ENCODE measurements around the gene RYK. TPM values are rescaled to one million over a fixed set of nuclear protein-coding genes. Genes with fewer than 3 reads are reported as not detected.

The RYK gene
- total and polyA plus RNA-seq, 2 experiments from 2014 or later = 24.9 to 94.8 TPM

DNA sequence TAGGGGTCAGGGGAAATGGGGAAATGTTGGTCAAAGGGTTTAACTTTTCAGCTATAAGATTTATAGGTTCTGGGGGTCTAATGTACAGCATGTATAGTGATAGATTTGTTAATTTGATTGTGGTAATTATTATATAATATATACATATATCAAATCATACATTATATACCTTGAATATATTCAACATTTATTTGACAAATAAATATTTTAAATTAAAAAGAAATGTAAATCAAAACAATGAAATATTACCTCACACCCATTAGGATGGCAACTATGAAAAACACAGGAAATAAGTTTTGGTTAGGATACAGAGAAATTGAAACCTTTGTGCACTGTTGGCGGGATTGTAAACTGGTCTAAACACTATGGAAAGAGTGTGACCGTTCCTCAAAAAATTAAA lies 135.9 kb downstream of the RYK start:
- no peak for ATAC-seq
- Histone ChIP-seq H3K27ac (ENCODE audit: low read depth) (no peak overlapping the region), H2AFZ (no peak overlapping the region), H3K27me3 (ENCODE audit: insufficient read depth) (no peaks in the 10 kb centered on the region), H3K9me2 (ENCODE audit: insufficient read depth) (no peaks in the 10 kb centered on the region; the same call in 1 of the 2 replicates), H3K4me3 (no peak overlapping the region), H3K4me1 (ENCODE audit: insufficient read depth) (no peaks in the 10 kb centered on the region; the same call in 1 of the 2 replicates), H4K20me1 (replicated peaks; ENCODE audit: insufficient read depth) (no peaks in the 10 kb centered on the region), H3K79me2 (replicated peaks; ENCODE audit: insufficient read depth) (no peaks in the 10 kb centered on the region), H3F3A (replicated peaks; ENCODE audit: low read depth) (no peaks in the 10 kb centered on the region), H3K4me2 (no peak overlapping the region), H3K36me3 (ENCODE audit: insufficient read depth) (no peaks in the 10 kb centered on the region)
- no peaks in the 10 kb centered on the region for H3K27me3 Mint-ChIP-seq (ENCODE audit: insufficient read depth, low read depth, poor library complexity)
- no peak overlapping the region for H3K4me3 Mint-ChIP-seq
- no peak overlapping the region for H3K27ac Mint-ChIP-seq
- peaks cover 5% of the 10 kb centered on the region; the same call in 2 of the 3 replicates for H3K4me1 Mint-ChIP-seq
- peaks cover 9% of the 10 kb centered on the region for H3K9me3 Mint-ChIP-seq
- no peak for TF ChIP-seq POLR2AphosphoS5 (IDR thresholded peaks at IDR 0.05; ENCODE audit: low read depth)
- TF ChIP-seq, protein P1, sequence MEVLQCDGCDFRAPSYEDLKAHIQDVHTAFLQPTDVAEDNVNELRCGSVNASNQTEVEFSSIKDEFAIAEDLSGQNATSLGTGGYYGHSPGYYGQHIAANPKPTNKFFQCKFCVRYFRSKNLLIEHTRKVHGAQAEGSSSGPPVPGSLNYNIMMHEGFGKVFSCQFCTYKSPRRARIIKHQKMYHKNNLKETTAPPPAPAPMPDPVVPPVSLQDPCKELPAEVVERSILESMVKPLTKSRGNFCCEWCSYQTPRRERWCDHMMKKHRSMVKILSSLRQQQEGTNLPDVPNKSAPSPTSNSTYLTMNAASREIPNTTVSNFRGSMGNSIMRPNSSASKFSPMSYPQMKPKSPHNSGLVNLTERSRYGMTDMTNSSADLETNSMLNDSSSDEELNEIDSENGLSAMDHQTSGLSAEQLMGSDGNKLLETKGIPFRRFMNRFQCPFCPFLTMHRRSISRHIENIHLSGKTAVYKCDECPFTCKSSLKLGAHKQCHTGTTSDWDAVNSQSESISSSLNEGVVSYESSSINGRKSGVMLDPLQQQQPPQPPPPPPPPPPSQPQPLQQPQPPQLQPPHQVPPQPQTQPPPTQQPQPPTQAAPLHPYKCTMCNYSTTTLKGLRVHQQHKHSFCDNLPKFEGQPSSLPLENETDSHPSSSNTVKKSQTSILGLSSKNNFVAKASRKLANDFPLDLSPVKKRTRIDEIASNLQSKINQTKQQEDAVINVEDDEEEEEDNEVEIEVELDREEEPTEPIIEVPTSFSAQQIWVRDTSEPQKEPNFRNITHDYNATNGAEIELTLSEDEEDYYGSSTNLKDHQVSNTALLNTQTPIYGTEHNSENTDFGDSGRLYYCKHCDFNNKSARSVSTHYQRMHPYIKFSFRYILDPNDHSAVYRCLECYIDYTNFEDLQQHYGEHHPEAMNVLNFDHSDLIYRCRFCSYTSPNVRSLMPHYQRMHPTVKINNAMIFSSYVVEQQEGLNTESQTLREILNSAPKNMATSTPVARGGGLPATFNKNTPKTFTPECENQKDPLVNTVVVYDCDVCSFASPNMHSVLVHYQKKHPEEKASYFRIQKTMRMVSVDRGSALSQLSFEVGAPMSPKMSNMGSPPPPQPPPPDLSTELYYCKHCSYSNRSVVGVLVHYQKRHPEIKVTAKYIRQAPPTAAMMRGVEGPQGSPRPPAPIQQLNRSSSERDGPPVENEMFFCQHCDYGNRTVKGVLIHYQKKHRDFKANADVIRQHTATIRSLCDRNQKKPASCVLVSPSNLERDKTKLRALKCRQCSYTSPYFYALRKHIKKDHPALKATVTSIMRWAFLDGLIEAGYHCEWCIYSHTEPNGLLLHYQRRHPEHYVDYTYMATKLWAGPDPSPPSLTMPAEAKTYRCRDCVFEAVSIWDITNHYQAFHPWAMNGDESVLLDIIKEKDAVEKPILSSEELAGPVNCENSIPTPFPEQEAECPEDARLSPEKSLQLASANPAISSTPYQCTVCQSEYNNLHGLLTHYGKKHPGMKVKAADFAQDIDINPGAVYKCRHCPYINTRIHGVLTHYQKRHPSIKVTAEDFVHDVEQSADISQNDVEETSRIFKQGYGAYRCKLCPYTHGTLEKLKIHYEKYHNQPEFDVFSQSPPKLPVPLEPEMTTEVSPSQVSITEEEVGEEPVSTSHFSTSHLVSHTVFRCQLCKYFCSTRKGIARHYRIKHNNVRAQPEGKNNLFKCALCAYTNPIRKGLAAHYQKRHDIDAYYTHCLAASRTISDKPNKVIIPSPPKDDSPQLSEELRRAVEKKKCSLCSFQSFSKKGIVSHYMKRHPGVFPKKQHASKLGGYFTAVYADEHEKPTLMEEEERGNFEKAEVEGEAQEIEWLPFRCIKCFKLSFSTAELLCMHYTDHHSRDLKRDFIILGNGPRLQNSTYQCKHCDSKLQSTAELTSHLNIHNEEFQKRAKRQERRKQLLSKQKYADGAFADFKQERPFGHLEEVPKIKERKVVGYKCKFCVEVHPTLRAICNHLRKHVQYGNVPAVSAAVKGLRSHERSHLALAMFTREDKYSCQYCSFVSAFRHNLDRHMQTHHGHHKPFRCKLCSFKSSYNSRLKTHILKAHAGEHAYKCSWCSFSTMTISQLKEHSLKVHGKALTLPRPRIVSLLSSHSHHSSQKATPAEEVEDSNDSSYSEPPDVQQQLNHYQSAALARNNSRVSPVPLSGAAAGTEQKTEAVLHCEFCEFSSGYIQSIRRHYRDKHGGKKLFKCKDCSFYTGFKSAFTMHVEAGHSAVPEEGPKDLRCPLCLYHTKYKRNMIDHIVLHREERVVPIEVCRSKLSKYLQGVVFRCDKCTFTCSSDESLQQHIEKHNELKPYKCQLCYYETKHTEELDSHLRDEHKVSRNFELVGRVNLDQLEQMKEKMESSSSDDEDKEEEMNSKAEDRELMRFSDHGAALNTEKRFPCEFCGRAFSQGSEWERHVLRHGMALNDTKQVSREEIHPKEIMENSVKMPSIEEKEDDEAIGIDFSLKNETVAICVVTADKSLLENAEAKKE (CRISPR knock-in tag; IDR thresholded peaks at IDR 0.05) = no peak
- no peak for TF ChIP-seq NANOG (IDR thresholded peaks at IDR 0.05; ENCODE audit: borderline replicate concordance)
- TF ChIP-seq, protein P2, sequence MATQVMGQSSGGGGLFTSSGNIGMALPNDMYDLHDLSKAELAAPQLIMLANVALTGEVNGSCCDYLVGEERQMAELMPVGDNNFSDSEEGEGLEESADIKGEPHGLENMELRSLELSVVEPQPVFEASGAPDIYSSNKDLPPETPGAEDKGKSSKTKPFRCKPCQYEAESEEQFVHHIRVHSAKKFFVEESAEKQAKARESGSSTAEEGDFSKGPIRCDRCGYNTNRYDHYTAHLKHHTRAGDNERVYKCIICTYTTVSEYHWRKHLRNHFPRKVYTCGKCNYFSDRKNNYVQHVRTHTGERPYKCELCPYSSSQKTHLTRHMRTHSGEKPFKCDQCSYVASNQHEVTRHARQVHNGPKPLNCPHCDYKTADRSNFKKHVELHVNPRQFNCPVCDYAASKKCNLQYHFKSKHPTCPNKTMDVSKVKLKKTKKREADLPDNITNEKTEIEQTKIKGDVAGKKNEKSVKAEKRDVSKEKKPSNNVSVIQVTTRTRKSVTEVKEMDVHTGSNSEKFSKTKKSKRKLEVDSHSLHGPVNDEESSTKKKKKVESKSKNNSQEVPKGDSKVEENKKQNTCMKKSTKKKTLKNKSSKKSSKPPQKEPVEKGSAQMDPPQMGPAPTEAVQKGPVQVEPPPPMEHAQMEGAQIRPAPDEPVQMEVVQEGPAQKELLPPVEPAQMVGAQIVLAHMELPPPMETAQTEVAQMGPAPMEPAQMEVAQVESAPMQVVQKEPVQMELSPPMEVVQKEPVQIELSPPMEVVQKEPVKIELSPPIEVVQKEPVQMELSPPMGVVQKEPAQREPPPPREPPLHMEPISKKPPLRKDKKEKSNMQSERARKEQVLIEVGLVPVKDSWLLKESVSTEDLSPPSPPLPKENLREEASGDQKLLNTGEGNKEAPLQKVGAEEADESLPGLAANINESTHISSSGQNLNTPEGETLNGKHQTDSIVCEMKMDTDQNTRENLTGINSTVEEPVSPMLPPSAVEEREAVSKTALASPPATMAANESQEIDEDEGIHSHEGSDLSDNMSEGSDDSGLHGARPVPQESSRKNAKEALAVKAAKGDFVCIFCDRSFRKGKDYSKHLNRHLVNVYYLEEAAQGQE (IDR thresholded peaks at IDR 0.05; ENCODE audit: unreplicated experiment) = no peak
- no peak for TF ChIP-seq STAT1 (IDR thresholded peaks at IDR 0.05; ENCODE audit: unreplicated experiment)
- TF ChIP-seq ZNF114 (CRISPR knock-in tag; IDR thresholded peaks at IDR 0.05) = no peak
- TF ChIP-seq ZNF331 (CRISPR knock-in tag; IDR thresholded peaks at IDR 0.05; ENCODE audit: low read depth) = no peak
- TF ChIP-seq EZH2 (IDR thresholded peaks at IDR 0.05; ENCODE audit: low read depth, unreplicated experiment) = no peak
- TF ChIP-seq EZH2phosphoT487 (IDR thresholded peaks at IDR 0.05; ENCODE audit: unreplicated experiment) = no peak
- TF ChIP-seq, protein P3, sequence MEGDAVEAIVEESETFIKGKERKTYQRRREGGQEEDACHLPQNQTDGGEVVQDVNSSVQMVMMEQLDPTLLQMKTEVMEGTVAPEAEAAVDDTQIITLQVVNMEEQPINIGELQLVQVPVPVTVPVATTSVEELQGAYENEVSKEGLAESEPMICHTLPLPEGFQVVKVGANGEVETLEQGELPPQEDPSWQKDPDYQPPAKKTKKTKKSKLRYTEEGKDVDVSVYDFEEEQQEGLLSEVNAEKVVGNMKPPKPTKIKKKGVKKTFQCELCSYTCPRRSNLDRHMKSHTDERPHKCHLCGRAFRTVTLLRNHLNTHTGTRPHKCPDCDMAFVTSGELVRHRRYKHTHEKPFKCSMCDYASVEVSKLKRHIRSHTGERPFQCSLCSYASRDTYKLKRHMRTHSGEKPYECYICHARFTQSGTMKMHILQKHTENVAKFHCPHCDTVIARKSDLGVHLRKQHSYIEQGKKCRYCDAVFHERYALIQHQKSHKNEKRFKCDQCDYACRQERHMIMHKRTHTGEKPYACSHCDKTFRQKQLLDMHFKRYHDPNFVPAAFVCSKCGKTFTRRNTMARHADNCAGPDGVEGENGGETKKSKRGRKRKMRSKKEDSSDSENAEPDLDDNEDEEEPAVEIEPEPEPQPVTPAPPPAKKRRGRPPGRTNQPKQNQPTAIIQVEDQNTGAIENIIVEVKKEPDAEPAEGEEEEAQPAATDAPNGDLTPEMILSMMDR (conservative IDR thresholded peaks at IDR 0.05; ENCODE audit: low read depth in 2 of 2) = no peak
- no peak for TF ChIP-seq JUNB (IDR thresholded peaks at IDR 0.05; ENCODE audit: unreplicated experiment)
- TF ChIP-seq, protein P4, sequence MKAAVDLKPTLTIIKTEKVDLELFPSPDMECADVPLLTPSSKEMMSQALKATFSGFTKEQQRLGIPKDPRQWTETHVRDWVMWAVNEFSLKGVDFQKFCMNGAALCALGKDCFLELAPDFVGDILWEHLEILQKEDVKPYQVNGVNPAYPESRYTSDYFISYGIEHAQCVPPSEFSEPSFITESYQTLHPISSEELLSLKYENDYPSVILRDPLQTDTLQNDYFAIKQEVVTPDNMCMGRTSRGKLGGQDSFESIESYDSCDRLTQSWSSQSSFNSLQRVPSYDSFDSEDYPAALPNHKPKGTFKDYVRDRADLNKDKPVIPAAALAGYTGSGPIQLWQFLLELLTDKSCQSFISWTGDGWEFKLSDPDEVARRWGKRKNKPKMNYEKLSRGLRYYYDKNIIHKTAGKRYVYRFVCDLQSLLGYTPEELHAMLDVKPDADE (IDR thresholded peaks at IDR 0.05) = no peak
- TF ChIP-seq CREB1 (CRISPR knock-in tag; IDR thresholded peaks at IDR 0.05; ENCODE audit: low read depth) = no peak
- DNase-seq (ENCODE audit: low spot score) = no peak
- no peaks in the 10 kb centered on the region for H3K36me3 Mint-ChIP-seq (ENCODE audit: low read depth)
